HL-60 (cell line): ENCODE results near the gene NDUFB7.

Experiments
- CTCF ChIP-seq: IDR thresholded peaks from one replicate; pipeline ENCODE4 v1.5.1; 2011; ENCODE audit warnings: low read length, control low read depth, inconsistent platforms; ENCODE audit not compliant: insufficient read depth
- GABPA ChIP-seq: IDR thresholded peaks from 2 replicates; pipeline ENCODE4 v1.6.1; 2012; ENCODE audit warnings: low read depth
- POLR2AphosphoS5 ChIP-seq: IDR thresholded peaks from 2 replicates; pipeline ENCODE4 v1.6.1; 2012; ENCODE audit warnings: low read depth

- TF ChIP-seq CTCF: no peak
- TF ChIP-seq GABPA: no peak
- no peak for TF ChIP-seq POLR2AphosphoS5
Observed at GRCh38 chr19:14516746-14517438, 55.0 kb downstream of the NDUFB7 start.
